SK-N-SH treated with all-trans-retinoic acid at 6 μM for 48 hours (cell line): ENCODE results near the gene EFCAB13.

Experiments
- ARNTL ChIP-seq: fragments of 450-650 bp; formaldehyde crosslinking; IDR thresholded peaks from 2 replicates; pipeline ENCODE4 v1.5.0; 2020; ENCODE audit warnings: low read depth, mild to moderate bottlenecking, moderate library complexity, borderline replicate concordance
- ESRRG ChIP-seq: fragments of 250-450 bp; sonication (Bioruptor Pico); IDR thresholded peaks from 2 replicates; pipeline ENCODE4 v1.6.1; 2021; ENCODE audit warnings: mild to moderate bottlenecking
- GLIS3 ChIP-seq: fragments of 250-450 bp; sonication (Bioruptor Pico); IDR thresholded peaks from 2 replicates; pipeline ENCODE4 v1.5.0; 2020; ENCODE audit warnings: mild to moderate bottlenecking, moderate library complexity
- OSR1 ChIP-seq: fragments of 250-450 bp; sonication (Bioruptor Pico); IDR thresholded peaks from 2 replicates; pipeline ENCODE4 v1.8.0; 2022; ENCODE audit warnings: moderate library complexity, mild to moderate bottlenecking, inconsistent platforms
- POU6F1 ChIP-seq: fragments of 250-450 bp; sonication (Bioruptor Pico); IDR thresholded peaks from 2 replicates; pipeline ENCODE4 v1.8.0; 2021; ENCODE audit warnings: low read depth, mild to moderate bottlenecking, moderate library complexity, borderline replicate concordance
- PPARA ChIP-seq: fragments of 250-450 bp; sonication (Bioruptor Pico); IDR thresholded peaks from 2 replicates; pipeline ENCODE4 v1.5.0; 2020; ENCODE audit warnings: mild to moderate bottlenecking, borderline replicate concordance
- RARB ChIP-seq: fragments of 250-450 bp; sonication (Bioruptor Pico); IDR thresholded peaks from 2 replicates; pipeline ENCODE4 v1.8.0; 2021; ENCODE audit warnings: mild to moderate bottlenecking, moderate library complexity
- SNAI2 ChIP-seq: fragments of 250-450 bp; sonication (Bioruptor Pico); IDR thresholded peaks from 2 replicates; pipeline ENCODE4 v1.5.0; 2020; ENCODE audit warnings: mild to moderate bottlenecking, moderate library complexity
- TCF4 ChIP-seq: fragments of 250-450 bp; sonication (Bioruptor Pico); IDR thresholded peaks from 2 replicates; pipeline ENCODE4 v1.8.0; 2021; ENCODE audit warnings: mild to moderate bottlenecking, moderate library complexity, borderline replicate concordance
- ZFP30 ChIP-seq: fragments of 450-650 bp; formaldehyde crosslinking; IDR thresholded peaks from 2 replicates; pipeline ENCODE4 v1.5.0; 2022; ENCODE audit warnings: mild to moderate bottlenecking, moderate library complexity
- ZNF565 ChIP-seq: fragments of 450-650 bp; formaldehyde crosslinking; conservative IDR thresholded peaks from 2 replicates; pipeline ENCODE4 v1.5.0; 2020; ENCODE audit warnings: low read depth, mild to moderate bottlenecking, moderate library complexity
- TF ChIP-seq, protein P1 (sequence below): fragments of 250-450 bp; sonication (Bioruptor Pico); IDR thresholded peaks from 2 replicates; pipeline ENCODE4 v1.8.0; 2020; ENCODE audit warnings: mild to moderate bottlenecking, moderate library complexity, borderline replicate concordance

GRCh38 chr17:47285003-47285402, 38.8 kb upstream of the EFCAB13 start:
- TF ChIP-seq RARB, result no peak
- TF ChIP-seq PPARA (CRISPR knock-in tag), result no peak
- TF ChIP-seq ZFP30 (CRISPR knock-in tag), result no peak
- no peak for TF ChIP-seq ESRRG
- TF ChIP-seq OSR1, result no peak
- TF ChIP-seq ZNF565, result no peak
- TF ChIP-seq SNAI2, result no peak
- no peak for TF ChIP-seq POU6F1 (CRISPR knock-in tag)
- TF ChIP-seq GLIS3, result no peak
- TF ChIP-seq, protein P1, sequence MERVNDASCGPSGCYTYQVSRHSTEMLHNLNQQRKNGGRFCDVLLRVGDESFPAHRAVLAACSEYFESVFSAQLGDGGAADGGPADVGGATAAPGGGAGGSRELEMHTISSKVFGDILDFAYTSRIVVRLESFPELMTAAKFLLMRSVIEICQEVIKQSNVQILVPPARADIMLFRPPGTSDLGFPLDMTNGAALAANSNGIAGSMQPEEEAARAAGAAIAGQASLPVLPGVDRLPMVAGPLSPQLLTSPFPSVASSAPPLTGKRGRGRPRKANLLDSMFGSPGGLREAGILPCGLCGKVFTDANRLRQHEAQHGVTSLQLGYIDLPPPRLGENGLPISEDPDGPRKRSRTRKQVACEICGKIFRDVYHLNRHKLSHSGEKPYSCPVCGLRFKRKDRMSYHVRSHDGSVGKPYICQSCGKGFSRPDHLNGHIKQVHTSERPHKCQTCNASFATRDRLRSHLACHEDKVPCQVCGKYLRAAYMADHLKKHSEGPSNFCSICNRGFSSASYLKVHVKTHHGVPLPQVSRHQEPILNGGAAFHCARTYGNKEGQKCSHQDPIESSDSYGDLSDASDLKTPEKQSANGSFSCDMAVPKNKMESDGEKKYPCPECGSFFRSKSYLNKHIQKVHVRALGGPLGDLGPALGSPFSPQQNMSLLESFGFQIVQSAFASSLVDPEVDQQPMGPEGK (CRISPR knock-in tag), result no peak
- TF ChIP-seq TCF4 (CRISPR knock-in tag), result no peak
- no peak for TF ChIP-seq ARNTL (CRISPR knock-in tag)
